ENCODE results near the gene STAG1.

GRCh38 chr3:136428167-136428566 lies 324.0 kb downstream of the STAG1 start:
- TF ChIP-seq CTCF (IDR thresholded peaks at IDR 0.05) (no peak), POLR2A (IDR thresholded peaks at IDR 0.05) (no peak), POLR2AphosphoS5 (IDR thresholded peaks at IDR 0.05) (no peak), EP300 (IDR thresholded peaks at IDR 0.05) (no peak)
